ENCODE measurements around the gene BTBD16. TPM values are rescaled to one million over a fixed set of nuclear protein-coding genes. Genes with fewer than 3 reads are reported as not detected.

Gene BTBD16
- total and polyA plus RNA-seq, 2 donors (not counting 1 experiment from before 2014, with no cell fraction given), result not detected

DNA sequence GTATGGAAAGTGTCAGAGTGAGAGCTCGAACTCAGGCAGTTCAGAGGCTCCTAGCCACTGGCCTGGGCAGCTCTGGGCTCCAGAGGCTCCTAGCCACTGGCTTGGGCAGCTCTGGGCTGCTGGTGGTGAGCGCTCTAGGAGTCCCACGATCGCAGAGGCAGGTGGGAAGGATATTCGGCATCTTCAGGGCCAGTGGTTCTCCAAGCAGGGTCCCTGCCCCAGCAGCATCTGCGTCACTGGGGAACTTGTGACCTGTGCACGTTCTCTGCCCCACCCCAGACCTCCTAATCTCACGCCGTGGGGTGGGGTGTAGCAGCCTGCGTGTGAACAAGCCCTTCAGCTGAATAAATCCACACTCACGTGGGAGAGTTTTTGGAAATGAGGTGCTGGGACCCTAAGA lies 25.2 kb upstream of the BTBD16 start:
- Histone ChIP-seq H3K36me3 (replicated peaks in 1 of 2; ENCODE audit: control extremely low read depth in 1 of 2, control insufficient read depth in 1 of 2, extremely low read depth in 1 of 2, insufficient read depth in 2 of 2, low read length in 1 of 2) (no peaks in the 10 kb centered on the region), H3K79me2 (ENCODE audit: control insufficient read depth, insufficient read depth, low read length) (no peaks in the 10 kb centered on the region), H3K9ac (ENCODE audit: low read length) (no peak overlapping the region), H3K4me3 (ENCODE audit: control extremely low read depth in 1 of 5, extremely low read depth in 1 of 5, insufficient read depth in 1 of 5, low read depth in 2 of 5, low read length in 4 of 5) (no peak overlapping the region), H3K4me2 (replicated peaks; ENCODE audit: low read depth, low read length, poor library complexity, severe bottlenecking) (no peak overlapping the region), H3K9me3 (ENCODE audit: control extremely low read depth in 1 of 3, control insufficient read depth in 2 of 3, insufficient read depth in 1 of 3, low read length in 2 of 3) (no peaks in the 10 kb centered on the region), H2AFZ (ENCODE audit: insufficient read depth, low read depth, low read length, poor library complexity, severe bottlenecking) (no peak overlapping the region), H3K27me3 (replicated peaks in 1 of 4; ENCODE audit: control extremely low read depth in 1 of 4, control insufficient read depth in 3 of 4, insufficient read depth in 4 of 4, low read length in 3 of 4) (peaks cover 0 to 3% (median 0%) of the 10 kb centered on the region in 4 experiments), H3K27ac (ENCODE audit: low read length in 2 of 2) (no peak overlapping the region), H4K20me1 (ENCODE audit: control insufficient read depth, insufficient read depth, low read length, poor library complexity, severe bottlenecking) (no peaks in the 10 kb centered on the region), H3K4me1 (ENCODE audit: control insufficient read depth in 2 of 2, insufficient read depth in 2 of 2, low read length in 2 of 2) (no peaks in the 10 kb centered on the region)
- Mint-ChIP-seq H3K9me3 (ENCODE audit: insufficient read depth) (no peaks in the 10 kb centered on the region), H3K27me3 (no peaks in the 10 kb centered on the region), H3K27ac (no peak overlapping the region), H3K4me3 (no peak overlapping the region), H3K4me1 (no peaks in the 10 kb centered on the region)
- DNase-seq (no peak), ATAC-seq (ENCODE audit: low read depth) (no peak)
- POLR2A ChIA-PET, result no interaction called here
- TF ChIP-seq, protein P1, sequence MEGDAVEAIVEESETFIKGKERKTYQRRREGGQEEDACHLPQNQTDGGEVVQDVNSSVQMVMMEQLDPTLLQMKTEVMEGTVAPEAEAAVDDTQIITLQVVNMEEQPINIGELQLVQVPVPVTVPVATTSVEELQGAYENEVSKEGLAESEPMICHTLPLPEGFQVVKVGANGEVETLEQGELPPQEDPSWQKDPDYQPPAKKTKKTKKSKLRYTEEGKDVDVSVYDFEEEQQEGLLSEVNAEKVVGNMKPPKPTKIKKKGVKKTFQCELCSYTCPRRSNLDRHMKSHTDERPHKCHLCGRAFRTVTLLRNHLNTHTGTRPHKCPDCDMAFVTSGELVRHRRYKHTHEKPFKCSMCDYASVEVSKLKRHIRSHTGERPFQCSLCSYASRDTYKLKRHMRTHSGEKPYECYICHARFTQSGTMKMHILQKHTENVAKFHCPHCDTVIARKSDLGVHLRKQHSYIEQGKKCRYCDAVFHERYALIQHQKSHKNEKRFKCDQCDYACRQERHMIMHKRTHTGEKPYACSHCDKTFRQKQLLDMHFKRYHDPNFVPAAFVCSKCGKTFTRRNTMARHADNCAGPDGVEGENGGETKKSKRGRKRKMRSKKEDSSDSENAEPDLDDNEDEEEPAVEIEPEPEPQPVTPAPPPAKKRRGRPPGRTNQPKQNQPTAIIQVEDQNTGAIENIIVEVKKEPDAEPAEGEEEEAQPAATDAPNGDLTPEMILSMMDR (IDR thresholded peaks at IDR 0.05), result no peak
- TF ChIP-seq EZH2 (IDR thresholded peaks at IDR 0.05; ENCODE audit: borderline replicate concordance, insufficient read depth, low read depth, low read length, poor library complexity, severe bottlenecking), result no peak
- CTCF ChIA-PET, result interaction anchor here (1.0 kb wide), 1 partner anchor 22 kb away, joined by 3 read pairs; no protein-coding TSS in a partner anchor
- WGBS (ENCODE audit: insufficient coverage), result 88% methylated on average over 7 of the region's 11 CpGs
- intact Hi-C loops (cut with micrococcal nuclease), result no loop called here

DNA sequence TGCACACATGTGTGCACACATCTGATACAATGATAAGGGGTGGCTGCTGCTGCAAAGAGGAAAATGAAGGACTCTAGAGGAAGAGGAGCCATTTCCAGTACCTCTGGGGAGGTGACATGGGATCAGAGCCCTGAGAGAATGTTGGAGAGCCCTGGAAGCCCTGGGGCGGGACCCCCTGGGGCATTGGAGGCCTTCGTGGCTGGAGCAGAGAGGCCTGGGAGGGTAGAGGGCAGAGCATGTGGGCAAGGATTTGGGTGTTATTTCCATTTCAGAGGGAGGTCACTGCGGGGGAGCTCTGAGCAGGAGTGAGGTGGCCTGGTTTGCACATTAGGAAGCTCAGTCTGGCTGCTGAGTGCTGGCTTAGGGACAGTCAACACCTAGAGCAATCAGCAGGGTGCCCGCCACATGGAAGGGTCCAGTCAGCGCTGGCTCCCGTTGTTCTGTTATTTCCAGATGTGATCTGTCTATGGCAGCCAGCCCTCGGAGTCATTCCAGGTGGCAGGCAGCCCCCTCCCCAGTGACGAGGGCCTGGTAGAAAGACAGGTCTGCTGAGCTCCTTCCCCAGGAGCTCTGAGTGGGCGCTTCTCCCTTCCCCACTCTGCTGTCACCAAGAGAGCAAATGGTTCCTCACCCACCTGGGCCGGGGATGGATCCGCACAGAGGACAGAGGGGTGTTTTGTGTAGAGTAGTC lies 24.1 kb upstream of the BTBD16 start:
- Histone ChIP-seq H3K4me3 (ENCODE audit: control extremely low read depth in 1 of 5, extremely low read depth in 1 of 5, insufficient read depth in 1 of 5, low read depth in 2 of 5, low read length in 4 of 5) (no peak overlapping the region), H3K4me1 (ENCODE audit: control insufficient read depth in 2 of 2, insufficient read depth in 2 of 2, low read length in 2 of 2) (no peaks in the 10 kb centered on the region), H3K27ac (ENCODE audit: low read length in 2 of 2) (no peak overlapping the region), H3K9me3 (ENCODE audit: control extremely low read depth in 1 of 3, control insufficient read depth in 2 of 3, insufficient read depth in 1 of 3, low read length in 2 of 3) (no peaks in the 10 kb centered on the region), H3K4me2 (replicated peaks; ENCODE audit: low read depth, low read length, poor library complexity, severe bottlenecking) (no peak overlapping the region), H3K27me3 (replicated peaks in 1 of 4; ENCODE audit: control extremely low read depth in 1 of 4, control insufficient read depth in 3 of 4, insufficient read depth in 4 of 4, low read length in 3 of 4) (peaks cover 0 to 3% (median 0%) of the 10 kb centered on the region in 4 experiments), H2AFZ (ENCODE audit: insufficient read depth, low read depth, low read length, poor library complexity, severe bottlenecking) (no peak overlapping the region), H4K20me1 (ENCODE audit: control insufficient read depth, insufficient read depth, low read length, poor library complexity, severe bottlenecking) (no peaks in the 10 kb centered on the region), H3K79me2 (ENCODE audit: control insufficient read depth, insufficient read depth, low read length) (no peaks in the 10 kb centered on the region), H3K36me3 (replicated peaks in 1 of 2; ENCODE audit: control extremely low read depth in 1 of 2, control insufficient read depth in 1 of 2, extremely low read depth in 1 of 2, insufficient read depth in 2 of 2, low read length in 1 of 2) (no peaks in the 10 kb centered on the region), H3K9ac (ENCODE audit: low read length) (no peak overlapping the region)
- TF ChIP-seq EZH2 (IDR thresholded peaks at IDR 0.05; ENCODE audit: borderline replicate concordance, insufficient read depth, low read depth, low read length, poor library complexity, severe bottlenecking), result no peak
- ATAC-seq (ENCODE audit: low read depth), result no peak
- Mint-ChIP-seq H3K4me1 (no peaks in the 10 kb centered on the region), H3K27me3 (no peaks in the 10 kb centered on the region), H3K4me3 (no peak overlapping the region), H3K27ac (no peak overlapping the region), H3K9me3 (ENCODE audit: insufficient read depth) (no peaks in the 10 kb centered on the region)
- POLR2A ChIA-PET, result no interaction called here
- intact Hi-C loops (cut with micrococcal nuclease), result no loop called here
- WGBS (ENCODE audit: insufficient coverage), result 87% methylated on average over 8 of the region's 11 CpGs
- CTCF ChIA-PET, result interaction anchor here (1.0 kb wide), 1 partner anchor 21 kb away, joined by 3 read pairs; no protein-coding TSS in a partner anchor
- DNase-seq, result no peak

Data from B cell (primary cell).